Heart left ventricle (tissue), 16 donors: ENCODE measurements around the gene SPDYE4. TPM values are rescaled to one million over a fixed set of nuclear protein-coding genes. Genes with fewer than 3 reads are reported as not detected.

Experiments used
- ATAC-seq, 4 donors: fragments of 200-7000 bp; cut with Tn5 transposase; one replicate each; pipeline ENCODE4 v1.9.1; 2020 to 2022; ENCODE audit warnings: moderate library complexity in 4 of 4, mild to moderate bottlenecking in 3 of 4, moderate number of reproducible peaks in 1 of 4
- DNase-seq, 5 donors: peaks; one replicate each; pipeline ENCODE4 v3.0.0-alpha.2; 2020
- H3K27ac ChIP-seq, 12 donors: fragments of 200-600 bp; sonication (generic) in 4 of 12; one replicate each; pipeline versions ENCODE4 v1.5.0 to v1.8.0; 2016 to 2022; ENCODE audit warnings: mild to moderate bottlenecking in 2 of 12
- H3K27me3 ChIP-seq, 9 donors: fragments of 200-600 bp; sonication (generic) in 2 of 9; one replicate each; pipeline versions ENCODE4 v1.5.1 to v1.8.0; 2016 to 2022; ENCODE audit warnings: mild to moderate bottlenecking in 3 of 9
- H3K36me3 ChIP-seq, 9 donors: fragments of 200-600 bp; sonication (generic) in 2 of 9; one replicate each; pipeline versions ENCODE4 v1.5.0 to v1.8.0; 2018 to 2022; ENCODE audit warnings: mild to moderate bottlenecking in 2 of 9
- H3K4me1 ChIP-seq, 12 donors: fragments of 200-600 bp; sonication (generic) in 4 of 12; one replicate each; pipeline versions ENCODE4 v1.5.0 to v1.8.0; 2016 to 2022; ENCODE audit warnings: mild to moderate bottlenecking in 3 of 12
- H3K4me3 ChIP-seq, 12 donors: fragments of 200-600 bp; sonication (generic) in 4 of 12; one replicate each; pipeline versions ENCODE4 v1.5.0 to v1.8.0; 2017 to 2022; ENCODE audit warnings: mild to moderate bottlenecking in 9 of 12, moderate library complexity in 4 of 12
- H3K9me3 ChIP-seq, 12 donors: fragments of 200-600 bp; sonication (generic) in 4 of 12; one replicate each; pipeline versions ENCODE4 v1.5.0 to v1.8.0; 2016 to 2022; ENCODE audit warnings: mild to moderate bottlenecking in 1 of 12
- POLR2A ChIP-seq, 2 donors: fragments of 450-650 bp; IDR thresholded peaks; one replicate each; pipeline ENCODE4 v1.6.1; 2017; ENCODE audit warnings: antibody characterized with exemption in 2 of 2, mild to moderate bottlenecking in 2 of 2, moderate library complexity in 2 of 2
- WGBS, 4 donors: extraction: QIAGEN DNeasy Blood & Tissue Kit in 2 of 4; methylation state at CpG; one replicate each; pipeline versions ENCODE4 v1.1.5 to v1.1.7; 2013 to 2018; 5-methylcytosine and 5-hydroxymethylcytosine counted together
- intact Hi-C, 10 donors: fragments of 100-400 bp; cut with DNase I; formaldehyde crosslinking; loops; one replicate each; pipeline versions ENCODE4 v1.11.1 to v1.14.2; 2022
- polyA plus RNA-seq, 2 donors: library from polyadenylated mRNA; stranded (reverse); fragments of 200-250 nt; gene quantifications; one replicate each; pipeline ENCODE4 v1.2.3, GENCODE V29; 2013
- total RNA-seq, 9 donors: library from RNA; depleted of rRNA in 2 of 9; stranded (reverse); fragments of >200 nt in 2 of 9; fragmentation: NEBNext Ultra II Directional in 3 of 9; extraction: Animal tissue kit (Norgen Biotek cat#: 25700) in 3 of 9; gene quantifications; one replicate each; pipeline versions ENCODE4 v1.1.0 to v1.2.4, GENCODE V29; 2016 to 2023
- TF ChIP-seq, protein P1 (sequence below), 12 donors: fragments of 200-600 bp; sonication (generic) in 4 of 12; IDR thresholded peaks; one replicate each; pipeline versions ENCODE4 v1.5.0 to v1.8.0; 2018 to 2022; ENCODE audit warnings: antibody characterized with exemption in 12 of 12, mild to moderate bottlenecking in 5 of 12
- donor health status: ischemic (EF 13 %, LVEDD 7.1; RV severe dilation, severe dysfunction).
- donor health status: healthy with polysubstance abuse.
- donor health status: DM: no; HTN: yes; CAD: no.
- donor health status: DM: no; HTN: no; CAD: no.
- donor health status: ischemic (EF 25% LVEDD 6.9; RV normal size, moderate dysfunction).
- donor health status: ischemic (EF 25% LVEDD 5.7; RV mildly dilated, moderate dysfunction).
- donor health status: healthy.
- donor health status: DM: yes; HTN: yes; CAD: no.
- donor health status: ischemic (EF 35%, LVEDD 5.7; RV mildly dilated, moderate dysfunction).
- donor health status: nonischemic (EF 11% LVEDD 7.7; RV severe dilation, severe dysfunction).
- donor health status: DM: yes; HTN: yes; CAD: no.
- donor health status: PGD.
- donor health status: ischemic (EF 29% LVEDD 5.4; RV normal size, mild dysfunction).
- donor health status: nonischemic (EF 23%, LVEDD 6.1; RV moderate dilation, normal function).

SPDYE4 gene
- total and polyA plus RNA-seq, 11 donors = not detected

DNA sequence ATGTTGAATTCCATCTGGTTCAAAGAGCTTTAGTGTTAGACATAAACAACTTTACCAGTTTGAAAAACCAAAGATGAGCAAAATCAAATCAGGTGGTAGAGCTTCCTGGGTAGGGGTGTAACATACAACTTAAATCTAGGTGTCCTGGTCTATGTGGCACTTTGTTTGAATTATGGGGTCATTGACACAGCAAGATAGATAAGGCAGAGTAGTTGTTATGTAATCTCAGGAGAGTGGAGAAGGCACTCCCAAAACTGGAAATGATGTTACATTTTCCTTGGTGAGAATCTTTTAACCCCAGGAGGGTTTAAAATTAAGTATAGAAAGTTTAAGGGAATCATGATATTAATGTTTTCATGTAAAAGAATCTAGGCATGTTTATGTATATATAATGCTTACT, 45.6 kb downstream of the SPDYE4 start:
- Histone ChIP-seq H3K9me3 (no peaks in the 10 kb centered on the region), H3K27me3 (no peaks in the 10 kb centered on the region), H3K4me1 (peaks cover 0 to 23% (median 7%) of the 10 kb centered on the region in 12 donors), H3K27ac (no peak overlapping the region), H3K4me3 (no peak overlapping the region), H3K36me3 (no peaks in the 10 kb centered on the region)
- ATAC-seq (no peak), DNase-seq (no peak)
- TF ChIP-seq, protein P1, sequence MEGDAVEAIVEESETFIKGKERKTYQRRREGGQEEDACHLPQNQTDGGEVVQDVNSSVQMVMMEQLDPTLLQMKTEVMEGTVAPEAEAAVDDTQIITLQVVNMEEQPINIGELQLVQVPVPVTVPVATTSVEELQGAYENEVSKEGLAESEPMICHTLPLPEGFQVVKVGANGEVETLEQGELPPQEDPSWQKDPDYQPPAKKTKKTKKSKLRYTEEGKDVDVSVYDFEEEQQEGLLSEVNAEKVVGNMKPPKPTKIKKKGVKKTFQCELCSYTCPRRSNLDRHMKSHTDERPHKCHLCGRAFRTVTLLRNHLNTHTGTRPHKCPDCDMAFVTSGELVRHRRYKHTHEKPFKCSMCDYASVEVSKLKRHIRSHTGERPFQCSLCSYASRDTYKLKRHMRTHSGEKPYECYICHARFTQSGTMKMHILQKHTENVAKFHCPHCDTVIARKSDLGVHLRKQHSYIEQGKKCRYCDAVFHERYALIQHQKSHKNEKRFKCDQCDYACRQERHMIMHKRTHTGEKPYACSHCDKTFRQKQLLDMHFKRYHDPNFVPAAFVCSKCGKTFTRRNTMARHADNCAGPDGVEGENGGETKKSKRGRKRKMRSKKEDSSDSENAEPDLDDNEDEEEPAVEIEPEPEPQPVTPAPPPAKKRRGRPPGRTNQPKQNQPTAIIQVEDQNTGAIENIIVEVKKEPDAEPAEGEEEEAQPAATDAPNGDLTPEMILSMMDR (IDR thresholded peaks at IDR 0.05) = no peak
- no peak for TF ChIP-seq POLR2A (IDR thresholded peaks at IDR 0.05)
- intact Hi-C loops = no loop called here

DNA sequence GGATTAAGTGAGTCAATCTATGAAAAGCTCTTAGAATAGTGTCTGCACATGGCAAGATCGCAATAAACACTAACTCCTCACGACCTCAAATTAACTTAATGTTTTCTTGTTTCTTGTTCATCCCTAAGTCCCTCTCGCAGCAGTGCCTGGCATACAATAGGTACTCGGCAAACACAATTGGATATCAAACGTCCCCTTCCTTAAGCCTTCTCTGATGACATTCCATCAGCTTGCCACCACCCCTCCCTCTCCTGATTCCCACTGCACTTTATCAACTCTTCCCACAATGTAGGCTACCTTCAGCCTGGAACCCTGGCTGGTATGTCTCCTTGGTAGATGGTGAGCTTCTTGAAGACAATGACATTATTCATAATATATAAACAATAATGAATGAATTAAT, 47.1 kb downstream of the SPDYE4 start:
- H3K4me3 ChIP-seq = no peak overlapping the region
- WGBS, 4 donors = 87 to 91% (median 87%) methylated on average over 5 of the region's 5 CpGs
- ATAC-seq = no peak
- intact Hi-C loops = no loop called here
- H3K36me3 ChIP-seq = no peaks in the 10 kb centered on the region
- H3K4me1 ChIP-seq = peaks cover 0 to 33% (median 8%) of the 10 kb centered on the region in 12 donors
- no peak overlapping the region for H3K27ac ChIP-seq
- TF ChIP-seq, protein P1 (IDR thresholded peaks at IDR 0.05) = no peak
- no peak for TF ChIP-seq POLR2A (IDR thresholded peaks at IDR 0.05)
- peak in 1 of 5 donors; percentile 5 for DNase-seq
- H3K9me3 ChIP-seq = no peaks in the 10 kb centered on the region
- H3K27me3 ChIP-seq = no peaks in the 10 kb centered on the region

DNA sequence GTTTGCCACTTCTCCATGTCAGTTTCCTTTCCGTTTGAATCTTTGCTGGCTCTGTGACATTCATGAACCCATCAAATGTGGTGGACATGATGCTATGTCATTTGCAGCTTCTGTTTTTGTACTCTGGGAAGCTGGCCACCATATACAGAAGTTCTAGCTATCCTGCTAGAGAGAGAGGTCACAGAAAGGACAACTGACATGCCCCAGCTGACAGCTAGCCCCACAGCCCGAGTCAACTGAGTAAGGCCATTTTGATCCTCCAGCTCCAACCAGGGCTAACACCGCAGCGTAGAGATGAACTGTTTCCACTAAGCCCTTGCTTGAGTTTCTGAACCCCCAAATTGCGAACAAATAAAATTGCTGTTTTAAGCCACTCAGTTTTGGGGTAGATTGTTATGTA, 47.5 kb downstream of the SPDYE4 start:
- peak in 1 of 5 donors; percentile 10 for DNase-seq
- no peaks in the 10 kb centered on the region for H3K36me3 ChIP-seq
- H3K9me3 ChIP-seq = no peaks in the 10 kb centered on the region
- TF ChIP-seq POLR2A (IDR thresholded peaks at IDR 0.05) = no peak
- TF ChIP-seq, protein P1 (IDR thresholded peaks at IDR 0.05) = no peak
- 60 to 76% (median 72%) methylated on average over 5 of the region's 5 CpGs for WGBS, 4 donors
- ATAC-seq = peak in 1 of 4 donors; percentile 44
- H3K27me3 ChIP-seq = no peaks in the 10 kb centered on the region
- peaks cover 0 to 33% (median 8%) of the 10 kb centered on the region in 12 donors for H3K4me1 ChIP-seq
- H3K27ac ChIP-seq = no peak overlapping the region
- H3K4me3 ChIP-seq = no peak overlapping the region
- intact Hi-C loops = no loop called here

DNA sequence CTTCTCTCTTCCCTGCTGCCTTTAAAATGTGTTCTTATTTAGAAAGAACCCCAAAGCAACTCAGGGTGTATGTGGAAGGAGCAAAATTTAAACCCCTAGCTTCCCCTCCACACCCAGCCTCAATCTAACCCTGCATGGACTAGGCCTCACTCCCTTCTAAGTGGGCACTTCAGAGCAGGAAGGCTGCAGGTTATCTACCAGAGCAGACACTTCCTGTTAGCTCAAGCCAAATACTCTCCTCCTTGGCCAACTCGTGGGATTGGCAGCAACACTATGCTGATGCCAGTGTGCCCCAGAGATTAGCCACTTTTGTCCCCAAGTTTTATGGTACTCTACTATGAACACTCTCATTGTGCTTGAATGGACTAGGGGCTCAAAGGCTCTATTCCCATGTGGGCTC, 49.3 kb downstream of the SPDYE4 start:
- Histone ChIP-seq H3K27ac (peak overlapping the region in 2 of 12 donors; percentile 46 to 83), H3K4me1 (peaks cover 0 to 33% (median 8%) of the 10 kb centered on the region in 12 donors), H3K36me3 (no peaks in the 10 kb centered on the region), H3K27me3 (no peaks in the 10 kb centered on the region), H3K9me3 (no peaks in the 10 kb centered on the region), H3K4me3 (no peak overlapping the region)
- intact Hi-C loops = no loop called here
- ATAC-seq (peak; percentile 19 to 56 (median 48)), DNase-seq (no peak)
- WGBS, 4 donors = 18 to 38% (median 22%) methylated on average over 1 of the region's 1 CpG
- TF ChIP-seq, protein P1 (IDR thresholded peaks at IDR 0.05) = no peak
- TF ChIP-seq POLR2A (IDR thresholded peaks at IDR 0.05) = no peak
